Neural cell (in vitro differentiated cells): ENCODE measurements around the gene F11. TPM values are rescaled to one million over a fixed set of nuclear protein-coding genes. Genes with fewer than 3 reads are reported as not detected.

Experiments
- H2AFZ ChIP-seq: fragments of 200-600, 300-800 bp; sonication (generic), shearing (Covaris generic); 2 replicates; pipeline ENCODE4 v1.6.0; 2014; ENCODE audit warnings: low read depth, mild to moderate bottlenecking, antibody characterized with exemption, low read length, moderate library complexity
- H3F3A ChIP-seq: fragments of 200-600 bp; shearing (Covaris generic); 2 replicates; pipeline ENCODE4 v1.6.1; 2016; ENCODE audit warnings: mild to moderate bottlenecking, moderate library complexity, mixed read lengths, antibody characterized with exemption, low read length; ENCODE audit not compliant: insufficient read depth, poor library complexity, severe bottlenecking
- H3K27ac ChIP-seq: fragments of 200-600, 300-800 bp; sonication (generic), shearing (Covaris generic); 2 replicates; pipeline ENCODE4 v1.5.1; 2014; ENCODE audit warnings: mild to moderate bottlenecking, low read length, moderate library complexity
- H3K27me3 ChIP-seq: fragments of 300-800, 200-600 bp; sonication (generic), shearing (Covaris generic); 2 replicates; pipeline ENCODE4 v1.6.0; 2014; ENCODE audit warnings: mild to moderate bottlenecking, low read depth, low read length, moderate library complexity; ENCODE audit not compliant: insufficient read depth
- H3K36me3 ChIP-seq: fragments of 300-800, 200-600 bp; sonication (generic), shearing (Covaris generic); 2 replicates; pipeline ENCODE4 v1.5.1; 2014; ENCODE audit warnings: mild to moderate bottlenecking, antibody characterized with exemption, low read length, moderate library complexity; ENCODE audit not compliant: insufficient read depth
- H3K4me2 ChIP-seq: fragments of 300-800, 200-600 bp; sonication (generic), shearing (Covaris generic); 2 replicates; pipeline ENCODE4 v1.6.0; 2014; ENCODE audit warnings: mild to moderate bottlenecking, low read length
- H3K4me3 ChIP-seq: fragments of 300-800, 200-600 bp; sonication (generic), shearing (Covaris generic); 2 replicates; pipeline ENCODE4 v1.5.1; 2014; ENCODE audit warnings: mild to moderate bottlenecking, low read length, moderate library complexity
- H3K79me2 ChIP-seq: fragments of 200-600 bp; shearing (Covaris generic); replicated peaks from 2 replicates; pipeline ENCODE4 v1.6.0; 2014; ENCODE audit warnings: mild to moderate bottlenecking, low read length, moderate library complexity; ENCODE audit not compliant: insufficient read depth
- H3K9ac ChIP-seq: fragments of 300-800, 200-600 bp; sonication (generic), shearing (Covaris generic); 2 replicates; pipeline ENCODE4 v1.6.1; 2016; ENCODE audit warnings: mild to moderate bottlenecking, low read length, mixed read lengths
- H3K9me2 ChIP-seq: fragments of 200-600 bp; shearing (Covaris generic); 2 replicates; pipeline ENCODE4 v1.6.1; 2016; ENCODE audit warnings: mild to moderate bottlenecking, low read length, mixed read lengths; ENCODE audit not compliant: insufficient read depth
- H3K9me3 ChIP-seq: fragments of 200-600, 300-800 bp; sonication (generic), shearing (Covaris generic); 2 replicates; pipeline ENCODE4 v1.6.1; 2016; ENCODE audit warnings: mild to moderate bottlenecking, mixed run types, low read length, moderate library complexity, mixed read lengths
- H4K20me1 ChIP-seq: fragments of 200-600 bp; shearing (Covaris generic); 2 replicates; pipeline ENCODE4 v1.6.1; 2016; ENCODE audit warnings: mild to moderate bottlenecking, mixed run types; ENCODE audit not compliant: insufficient read depth
- CTCF ChIP-seq: fragments of 450-650 bp; IDR thresholded peaks from 2 replicates; pipeline ENCODE4 v1.5.1; 2014; ENCODE audit warnings: antibody characterized with exemption, mild to moderate bottlenecking, moderate library complexity; ENCODE audit not compliant: poor library complexity, severe bottlenecking
- EP300 ChIP-seq: fragments of 450-650 bp; conservative IDR thresholded peaks from 2 replicates; pipeline ENCODE4 v1.6.1; 2014; ENCODE audit warnings: antibody characterized with exemption, mild to moderate bottlenecking, moderate library complexity; ENCODE audit not compliant: poor library complexity, severe bottlenecking
- EZH2 ChIP-seq: fragments of 200-600, 300-800 bp; shearing (Covaris generic), sonication (generic); IDR thresholded peaks from 2 replicates; pipeline ENCODE4 v1.6.1; 2014; ENCODE audit warnings: antibody characterized with exemption, low read length, borderline replicate concordance, mild to moderate bottlenecking; ENCODE audit not compliant: insufficient read depth, poor library complexity, severe bottlenecking
- MXI1 ChIP-seq: fragments of 450-650 bp; conservative IDR thresholded peaks from 2 replicates; pipeline ENCODE4 v1.6.1; 2014; ENCODE audit warnings: antibody characterized with exemption, mild to moderate bottlenecking; ENCODE audit not compliant: poor library complexity, severe bottlenecking
- POLR2AphosphoS5 ChIP-seq: IDR thresholded peaks from 2 replicates; pipeline ENCODE4 v1.6.1; 2012
- RAD21 ChIP-seq: fragments of 450-650 bp; conservative IDR thresholded peaks from 2 replicates; pipeline ENCODE4 v1.6.1; 2014; ENCODE audit warnings: antibody characterized with exemption, mild to moderate bottlenecking, moderate library complexity
- REST ChIP-seq: IDR thresholded peaks from 2 replicates; pipeline ENCODE4 v1.6.1; 2012; ENCODE audit warnings: borderline replicate concordance
- SMC3 ChIP-seq: fragments of 450-650 bp; conservative IDR thresholded peaks from 2 replicates; pipeline ENCODE4 v1.6.1; 2014; ENCODE audit warnings: antibody characterized with exemption, mild to moderate bottlenecking, moderate library complexity; ENCODE audit not compliant: poor library complexity
- TAF1 ChIP-seq: IDR thresholded peaks from 2 replicates; pipeline ENCODE4 v1.6.1; 2012; ENCODE audit warnings: low read depth
- polyA plus RNA-seq: library from polyadenylated mRNA; depleted of rRNA; stranded (reverse); fragments of >200 nt; gene quantifications from 2 replicates; pipeline ENCODE4 v1.2.3, GENCODE V29; 2014

Gene F11
- polyA plus RNA-seq, 1 donor from 2014 or later: not detected

GRCh38 chr4:186217733-186218293 is 48.2 kb upstream of the F11 start:
- no peaks in the 10 kb centered on the region for H3K9me2 ChIP-seq
- H3K79me2 ChIP-seq: no peaks in the 10 kb centered on the region
- H3K9ac ChIP-seq: no peak overlapping the region
- no peak overlapping the region for H3K27ac ChIP-seq
- no peaks in the 10 kb centered on the region for H3F3A ChIP-seq
- no peaks in the 10 kb centered on the region for H3K36me3 ChIP-seq
- no peak for TF ChIP-seq EZH2
- no peak for TF ChIP-seq RAD21
- TF ChIP-seq CTCF: no peak
- no peak for TF ChIP-seq TAF1
- no peak for TF ChIP-seq EP300
- no peak for TF ChIP-seq REST
- no peak for TF ChIP-seq POLR2AphosphoS5
- TF ChIP-seq MXI1: no peak
- no peak for TF ChIP-seq SMC3
- no peaks in the 10 kb centered on the region for H3K27me3 ChIP-seq
- no peak overlapping the region for H2AFZ ChIP-seq
- no peaks in the 10 kb centered on the region for H4K20me1 ChIP-seq
- H3K4me2 ChIP-seq: no peak overlapping the region
- no peak overlapping the region for H3K4me3 ChIP-seq
- no peaks in the 10 kb centered on the region for H3K9me3 ChIP-seq

GRCh38 chr4:186221624-186222023 is 44.4 kb upstream of the F11 start:
- H3K27me3 ChIP-seq: no peaks in the 10 kb centered on the region
- no peaks in the 10 kb centered on the region for H3K79me2 ChIP-seq
- TF ChIP-seq RAD21 (no peak), REST (no peak), SMC3 (no peak), POLR2AphosphoS5 (no peak), TAF1 (no peak), MXI1 (no peak), EZH2 (no peak), CTCF (no peak), EP300 (no peak)
- no peaks in the 10 kb centered on the region for H3F3A ChIP-seq
- H4K20me1 ChIP-seq: no peaks in the 10 kb centered on the region
- H3K36me3 ChIP-seq: no peaks in the 10 kb centered on the region
- no peak overlapping the region for H3K27ac ChIP-seq
- no peaks in the 10 kb centered on the region for H3K9me2 ChIP-seq
- H2AFZ ChIP-seq: no peak overlapping the region
- no peak overlapping the region for H3K4me3 ChIP-seq
- peaks cover 3% of the 10 kb centered on the region for H3K9me3 ChIP-seq
- H3K4me2 ChIP-seq: no peak overlapping the region
- H3K9ac ChIP-seq: no peak overlapping the region
